Renal cortex interstitium (tissue), 11 donors: ENCODE measurements around the gene ADAMTS18. TPM values are rescaled to one million over a fixed set of nuclear protein-coding genes. Genes with fewer than 3 reads are reported as not detected.

Source experiments
- DNase-seq, 11 donors: peaks; one replicate each; pipeline ENCODE4 v3.0.0-alpha.2; 2013; ENCODE audit warnings: low read depth in 9 of 11, low spot score in 4 of 11; ENCODE audit errors: extremely low read depth in 1 of 11
- polyA plus RNA-seq, 3 donors: library from polyadenylated mRNA; unstranded; fragments of 120-200 nt; gene quantifications; one replicate each; pipeline ENCODE4 v1.2.1, GENCODE V29; 2013; ENCODE audit not compliant: insufficient read length in 3 of 3

The ADAMTS18 gene
- polyA plus RNA-seq, 3 donors, result 3.8 to 6.1 (median 5.6) TPM

GRCh38 chr16:77443357-77444146 is 8.7 kb upstream of the ADAMTS18 start:
- no peak for DNase-seq

- DNase-seq, result no peak
Measured at GRCh38 chr16:77442078-77442477, 7.2 kb upstream of the ADAMTS18 start.

GRCh38 chr16:77439106-77439505 is 4.3 kb upstream of the ADAMTS18 start:
- no peak for DNase-seq

DNA sequence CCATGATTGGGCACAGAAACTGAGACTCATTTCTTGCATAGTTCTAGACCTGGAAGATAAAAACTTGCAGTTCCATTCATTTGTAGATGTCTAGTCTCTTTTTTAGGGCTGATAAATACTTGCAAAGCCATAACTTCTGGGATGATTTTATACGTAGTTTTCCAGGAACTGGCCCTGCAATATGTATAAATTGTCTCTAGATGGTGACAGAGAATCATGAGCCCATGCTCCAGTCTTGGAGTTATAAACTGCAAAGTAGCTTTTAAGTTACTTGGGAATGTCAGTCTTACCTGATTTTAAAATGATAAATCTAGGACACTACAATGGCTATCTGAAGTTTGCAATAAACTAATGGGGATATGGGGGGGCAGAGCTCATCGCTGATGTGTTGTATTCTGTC is 3.0 kb upstream of the ADAMTS18 start:
- no peak for DNase-seq

GRCh38 chr16:77435272-77435820 is 512 bp upstream of the ADAMTS18 start:
- DNase-seq, result no peak

GRCh38 chr16:77434022-77434529 is 758 bp downstream of the ADAMTS18 start:
- peak in 1 of 11 donors; percentile 11 for DNase-seq

GRCh38 chr16:77433146-77433545 is 1.7 kb downstream of the ADAMTS18 start:
- DNase-seq, result no peak

GRCh38 chr16:77432264-77432663 is 2.6 kb downstream of the ADAMTS18 start:
- no peak for DNase-seq

DNA sequence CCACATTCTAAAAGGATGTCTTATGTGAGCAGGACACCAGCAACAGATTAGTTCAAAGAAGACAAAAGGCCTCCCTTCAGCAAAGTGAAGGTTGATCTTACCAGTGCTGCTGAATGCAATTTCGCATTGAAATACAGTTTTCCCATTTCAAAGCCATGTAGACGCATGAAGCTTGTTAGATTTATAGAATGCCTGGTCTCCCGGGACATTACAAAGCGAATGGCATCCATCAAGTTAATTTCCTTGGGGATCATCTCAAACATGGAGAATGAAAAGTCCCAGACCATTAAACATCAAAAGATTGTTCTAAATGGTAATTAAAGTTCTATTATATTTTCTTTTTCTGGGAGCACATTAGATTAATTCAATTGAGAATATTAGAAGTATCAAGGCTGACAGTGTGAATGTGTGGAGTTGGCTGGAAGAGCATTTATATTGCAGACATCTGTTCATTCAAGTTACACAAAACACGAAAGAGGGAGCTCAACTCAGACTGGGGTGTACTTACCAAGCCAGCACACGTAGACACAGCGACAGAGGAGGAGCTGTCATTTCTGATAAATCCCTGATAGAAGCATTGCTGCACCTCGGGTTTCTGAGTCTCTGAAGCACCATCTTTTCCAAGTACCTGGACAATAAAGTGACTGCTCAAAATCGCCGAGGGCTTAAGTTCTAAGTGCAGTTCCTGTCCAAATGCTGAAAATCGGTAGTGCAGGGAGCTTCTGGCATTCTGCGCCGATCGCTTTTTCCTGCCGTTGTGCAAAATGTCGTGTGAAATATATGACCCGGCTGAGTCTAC is 3.8 kb downstream of the ADAMTS18 start:
- no peak for DNase-seq

- no peak for DNase-seq
Measured at GRCh38 chr16:77430360-77430759, 4.5 kb downstream of the ADAMTS18 start.

DNA sequence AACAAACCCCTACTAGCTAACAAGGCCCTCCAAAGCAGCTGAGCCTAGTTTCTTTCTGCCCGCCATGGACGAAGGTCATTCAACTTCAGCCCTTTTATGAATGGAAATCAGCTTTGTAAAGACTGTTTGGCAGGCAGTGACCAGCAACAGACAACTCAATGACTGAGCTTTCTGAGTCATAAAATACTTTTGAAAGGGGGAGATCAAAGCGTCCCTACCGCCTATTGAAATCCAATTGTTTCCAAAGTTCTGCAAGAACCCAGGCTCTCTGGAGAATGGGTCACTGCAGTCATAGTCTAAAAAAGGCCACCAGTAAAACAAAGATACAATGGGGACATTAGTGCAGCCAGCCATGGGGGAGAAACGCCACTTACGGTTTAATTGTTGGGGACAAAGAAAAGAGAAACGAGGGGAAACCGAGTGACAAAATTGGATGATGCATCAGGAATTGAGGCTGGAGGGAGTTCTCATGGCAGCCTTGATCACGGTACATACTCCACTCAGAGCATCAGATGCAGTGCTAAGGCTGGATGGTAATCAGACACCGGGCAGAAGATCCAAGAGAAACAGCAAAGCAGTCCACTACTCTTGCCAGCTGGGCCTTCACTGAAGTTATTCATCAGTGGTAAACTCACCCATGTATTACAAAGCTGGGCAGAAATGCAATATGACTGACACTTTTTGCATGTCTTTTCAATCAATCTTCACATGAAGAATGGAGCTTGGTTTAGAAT is 9.8 kb downstream of the ADAMTS18 start:
- no peak for DNase-seq

- DNase-seq, result no peak
Measured at GRCh38 chr16:77422196-77422784, 12.5 kb downstream of the ADAMTS18 start.

DNA sequence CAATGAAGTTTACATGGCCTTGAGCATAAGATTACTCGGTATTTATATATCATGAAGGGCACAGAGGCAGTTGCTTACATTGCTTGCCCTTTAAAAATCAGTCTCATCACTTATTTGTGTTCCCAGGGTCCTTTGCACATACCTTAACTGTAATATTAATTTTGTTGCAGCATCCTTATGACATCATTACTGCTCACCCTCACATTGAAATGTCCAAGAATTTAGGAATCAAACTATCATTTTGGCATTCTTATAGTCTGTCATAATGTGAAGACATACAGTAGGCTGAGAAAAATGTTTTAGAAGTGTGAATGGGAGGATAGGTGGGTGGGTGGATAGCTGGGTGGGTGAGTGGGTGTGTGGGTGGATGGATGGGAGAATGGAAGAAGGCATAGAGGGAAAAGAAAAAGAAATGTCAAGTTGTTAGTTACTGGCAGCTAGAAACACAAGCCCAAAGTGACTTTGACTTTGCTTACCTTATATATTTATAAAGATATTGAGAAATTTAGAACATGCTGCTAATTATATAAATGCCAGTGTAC is 17.8 kb downstream of the ADAMTS18 start:
- no peak for DNase-seq

- no peak for DNase-seq
Measured at GRCh38 chr16:77414752-77415231, 20.0 kb downstream of the ADAMTS18 start.

DNA sequence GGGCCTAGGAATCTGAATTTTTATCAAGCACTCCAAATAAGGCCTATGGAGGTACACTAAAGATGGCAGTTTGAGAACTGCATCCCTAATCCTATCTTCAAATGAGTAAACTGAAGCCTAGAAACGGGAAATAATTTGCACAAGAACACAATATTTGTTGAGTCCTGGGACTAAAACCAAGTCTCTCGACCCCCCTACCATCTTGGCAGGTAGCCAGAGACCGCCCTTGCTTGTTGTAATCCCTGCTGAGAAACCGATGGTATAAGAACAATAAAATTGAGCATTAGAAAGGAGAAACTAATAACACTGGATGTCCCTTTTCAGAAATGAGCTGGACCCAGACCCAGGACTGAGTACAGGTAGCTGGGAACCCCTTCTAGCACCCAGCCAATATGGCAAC is 24.4 kb downstream of the ADAMTS18 start:
- no peak for DNase-seq

- DNase-seq, result peak in 2 of 11 donors; percentile 36 to 41
Measured at GRCh38 chr16:77409311-77409710, 25.5 kb downstream of the ADAMTS18 start.

DNA sequence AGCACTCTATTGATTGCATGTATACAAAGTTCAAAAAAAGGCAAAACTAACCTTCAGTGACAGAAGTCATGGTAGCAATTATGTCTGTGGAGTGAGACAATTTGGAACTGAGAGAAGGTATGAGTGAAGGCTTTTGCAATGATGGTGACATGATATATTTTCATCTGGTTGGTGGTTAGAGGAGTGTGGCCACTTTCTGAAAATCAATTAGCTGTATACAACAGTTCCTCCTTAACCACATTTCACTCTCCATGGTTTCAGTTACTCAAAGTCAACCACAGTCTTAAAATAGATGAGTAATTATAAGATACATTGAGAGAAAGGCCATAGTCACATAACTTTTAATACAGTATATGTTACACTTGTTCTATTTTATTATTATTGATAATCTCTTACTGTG is 26.2 kb downstream of the ADAMTS18 start:
- no peak for DNase-seq

GRCh38 chr16:77406680-77407079 is 28.2 kb downstream of the ADAMTS18 start:
- no peak for DNase-seq
